ENCODE results near the gene BCDIN3D. TPM values are rescaled to one million over a fixed set of nuclear protein-coding genes. Genes with fewer than 3 reads are reported as not detected.

BCDIN3D gene
- total and polyA plus RNA-seq, 2 donors (not counting 3 experiments of a cell fraction or from before 2014, with no cell fraction given): 1.8 to 3.1 TPM

DNA sequence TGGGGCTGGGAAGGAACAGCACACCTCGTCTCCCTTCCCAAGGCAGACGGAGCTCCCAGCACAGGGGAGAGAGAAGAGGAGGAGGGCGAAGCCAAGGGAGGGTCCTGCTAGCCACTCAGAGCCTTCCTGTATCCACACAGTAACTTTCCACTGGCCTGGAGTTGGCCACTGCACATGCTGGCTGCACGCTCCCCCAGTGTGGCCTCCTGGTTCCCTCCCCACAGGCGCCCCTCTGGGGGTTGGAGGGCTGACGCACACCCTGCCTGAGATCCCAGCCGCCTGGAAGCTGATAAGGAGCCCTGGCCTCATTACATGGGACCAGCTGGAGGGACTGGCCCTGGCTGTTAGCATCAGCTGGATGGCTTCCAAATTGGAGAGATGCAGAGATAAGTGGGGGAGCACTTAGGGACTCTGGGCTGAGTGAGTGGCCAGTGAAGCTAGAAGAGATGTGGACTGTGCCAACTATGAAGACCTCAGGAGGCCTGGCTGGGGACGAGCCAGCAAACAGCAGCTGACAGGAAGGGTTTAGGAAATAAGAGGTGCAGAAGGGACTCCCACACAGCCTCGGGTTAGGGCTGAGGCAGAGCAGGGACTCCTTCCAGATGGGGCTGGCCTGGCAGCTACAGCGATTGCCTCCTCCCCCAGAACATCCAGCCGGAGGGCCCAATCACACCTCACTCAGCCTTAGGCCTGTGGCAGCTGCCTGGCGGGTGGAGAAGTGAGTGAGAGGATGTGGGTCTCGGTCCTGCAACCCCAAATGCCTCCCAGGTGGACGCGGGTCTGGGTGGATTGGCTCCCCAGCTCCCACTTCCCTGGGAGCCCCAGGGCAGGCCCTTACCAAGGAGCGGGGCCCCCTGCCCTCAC lies 26.3 kb upstream of the BCDIN3D start:
- TF ChIP-seq, protein P1, sequence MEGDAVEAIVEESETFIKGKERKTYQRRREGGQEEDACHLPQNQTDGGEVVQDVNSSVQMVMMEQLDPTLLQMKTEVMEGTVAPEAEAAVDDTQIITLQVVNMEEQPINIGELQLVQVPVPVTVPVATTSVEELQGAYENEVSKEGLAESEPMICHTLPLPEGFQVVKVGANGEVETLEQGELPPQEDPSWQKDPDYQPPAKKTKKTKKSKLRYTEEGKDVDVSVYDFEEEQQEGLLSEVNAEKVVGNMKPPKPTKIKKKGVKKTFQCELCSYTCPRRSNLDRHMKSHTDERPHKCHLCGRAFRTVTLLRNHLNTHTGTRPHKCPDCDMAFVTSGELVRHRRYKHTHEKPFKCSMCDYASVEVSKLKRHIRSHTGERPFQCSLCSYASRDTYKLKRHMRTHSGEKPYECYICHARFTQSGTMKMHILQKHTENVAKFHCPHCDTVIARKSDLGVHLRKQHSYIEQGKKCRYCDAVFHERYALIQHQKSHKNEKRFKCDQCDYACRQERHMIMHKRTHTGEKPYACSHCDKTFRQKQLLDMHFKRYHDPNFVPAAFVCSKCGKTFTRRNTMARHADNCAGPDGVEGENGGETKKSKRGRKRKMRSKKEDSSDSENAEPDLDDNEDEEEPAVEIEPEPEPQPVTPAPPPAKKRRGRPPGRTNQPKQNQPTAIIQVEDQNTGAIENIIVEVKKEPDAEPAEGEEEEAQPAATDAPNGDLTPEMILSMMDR (IDR thresholded peaks at IDR 0.05; ENCODE audit: extremely low read depth in 1 of 2, insufficient read depth in 1 of 2, low read depth in 1 of 2, low read length in 2 of 2): no peak
- TF ChIP-seq POLR2AphosphoS5 (IDR thresholded peaks at IDR 0.05; ENCODE audit: insufficient read depth, low read depth, low read length) (peak; percentile 83), GATA2 (IDR thresholded peaks at IDR 0.05; ENCODE audit: insufficient read depth, insufficient read length, low read depth, low read length) (peak; percentile 100), FOS (IDR thresholded peaks at IDR 0.05; ENCODE audit: borderline replicate concordance, insufficient read depth, low read length) (peak; percentile 70), EZH2 (IDR thresholded peaks at IDR 0.05; ENCODE audit: borderline replicate concordance, low read depth, low read length, severe bottlenecking) (no peak), MYC (IDR thresholded peaks at IDR 0.05; ENCODE audit: low read depth, low read length) (no peak), JUN (IDR thresholded peaks at IDR 0.05; ENCODE audit: borderline replicate concordance, insufficient read depth, insufficient read length, low read depth) (peak; percentile 39), POLR2A (IDR thresholded peaks at IDR 0.05; ENCODE audit: low read depth, low read length) (peak; percentile 67)
- TF ChIP-seq, protein P2, sequence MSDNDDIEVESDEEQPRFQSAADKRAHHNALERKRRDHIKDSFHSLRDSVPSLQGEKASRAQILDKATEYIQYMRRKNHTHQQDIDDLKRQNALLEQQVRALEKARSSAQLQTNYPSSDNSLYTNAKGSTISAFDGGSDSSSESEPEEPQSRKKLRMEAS (IDR thresholded peaks at IDR 0.05; ENCODE audit: insufficient read depth, insufficient read length): peak; percentile 48
- intact Hi-C loops (cut with micrococcal nuclease): loop anchor here (1.0 to 5.0 kb wide), 4 partner anchors 51 to 168 kb away; no protein-coding TSS in a partner anchor
- H2AFZ ChIP-seq (ENCODE audit: low read depth, low read length): no peak overlapping the region
- H3K4me3 ChIP-seq (replicated peaks in 1 of 3; ENCODE audit: insufficient read depth in 1 of 3, low read depth in 1 of 3, low read length in 3 of 3): no peak overlapping the region
- peaks cover 20% of the 10 kb centered on the region for H3K4me1 ChIP-seq (ENCODE audit: control insufficient read depth, extremely low read depth, insufficient read depth, low read length)
- H4K20me1 ChIP-seq (replicated peaks; ENCODE audit: control insufficient read depth, extremely low read depth, insufficient read depth, low read length): no peaks in the 10 kb centered on the region
- dilution Hi-C loops (cut with MboI; ENCODE audit: extremely low pct_ligation_motif_present, low sequenced_read_pairs): no loop called here
- H3K27me3 ChIP-seq (ENCODE audit: control insufficient read depth in 2 of 2, insufficient read depth in 2 of 2, low read length in 2 of 2): peaks cover 0 to 8% of the 10 kb centered on the region in 2 experiments
- H3K36me3 ChIP-seq (ENCODE audit: control insufficient read depth in 2 of 2, extremely low read depth in 1 of 2, insufficient read depth in 2 of 2, low read length in 2 of 2): no peaks in the 10 kb centered on the region
- FAIRE-seq: peak; percentile 96
- CTCF ChIA-PET: interaction anchor here (0.8 to 7.9 kb wide), 27 partner anchors 25 to 201 kb away, joined by 3 to 183 read pairs (median 6); partner anchors contain the start of genes AQP5, AQP6, NCKAP5L and RACGAP1
- H3K9me3 ChIP-seq (replicated peaks; ENCODE audit: control insufficient read depth, insufficient read depth, low read length): no peaks in the 10 kb centered on the region
- H3K27ac ChIP-seq (ENCODE audit: insufficient read depth, low read depth, low read length): no peak overlapping the region
- no peaks in the 10 kb centered on the region for H3K9me1 ChIP-seq (replicated peaks; ENCODE audit: control insufficient read depth, extremely low read depth, insufficient read depth, low read length)
- no TSS peak for BruUV-seq (replicated peaks)
- no peak overlapping the region for H3K4me2 ChIP-seq (ENCODE audit: insufficient read depth, low read length)
- DNase-seq (ENCODE audit: low read depth, low spot score): peak; percentile 100
- no peaks in the 10 kb centered on the region for H3K79me2 ChIP-seq (ENCODE audit: control insufficient read depth, insufficient read depth, low read length)
- H3K9ac ChIP-seq (replicated peaks; ENCODE audit: extremely low read depth, insufficient read depth, low read length): no peak overlapping the region
- POLR2A ChIA-PET: interaction anchor here (0.5 to 1.4 kb wide), 8 partner anchors 39 to 216 kb away, joined by 3 to 11 read pairs (median 4); partner anchors contain the start of gene SMARCD1
